ENCODE measurements around the gene SLC5A6.

SLC5A6 gene

DNA sequence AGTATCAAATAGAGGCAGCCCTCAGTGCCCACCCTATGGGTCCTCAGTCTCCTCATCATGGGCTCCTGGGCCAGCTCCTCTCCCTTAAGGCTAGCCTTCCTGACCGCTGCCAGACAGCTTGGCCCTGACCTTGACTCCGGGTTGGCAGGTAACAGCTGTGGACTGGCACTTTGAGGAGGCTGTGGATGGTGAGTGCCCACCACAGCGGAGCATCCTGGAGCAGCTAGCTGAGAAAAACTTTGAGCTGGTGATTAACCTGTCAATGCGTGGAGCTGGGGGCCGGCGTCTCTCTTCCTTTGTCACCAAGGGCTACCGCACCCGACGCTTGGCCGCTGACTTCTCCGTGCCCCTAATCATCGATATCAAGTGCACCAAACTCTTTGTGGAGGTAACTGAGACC lies 24.1 kb upstream of the SLC5A6 start:
- DNase-seq: no peak

- DNase-seq: no peak
These were observed 21.3 kb upstream of the SLC5A6 start for GRCh38 chr2:27233341-27233740.

DNA sequence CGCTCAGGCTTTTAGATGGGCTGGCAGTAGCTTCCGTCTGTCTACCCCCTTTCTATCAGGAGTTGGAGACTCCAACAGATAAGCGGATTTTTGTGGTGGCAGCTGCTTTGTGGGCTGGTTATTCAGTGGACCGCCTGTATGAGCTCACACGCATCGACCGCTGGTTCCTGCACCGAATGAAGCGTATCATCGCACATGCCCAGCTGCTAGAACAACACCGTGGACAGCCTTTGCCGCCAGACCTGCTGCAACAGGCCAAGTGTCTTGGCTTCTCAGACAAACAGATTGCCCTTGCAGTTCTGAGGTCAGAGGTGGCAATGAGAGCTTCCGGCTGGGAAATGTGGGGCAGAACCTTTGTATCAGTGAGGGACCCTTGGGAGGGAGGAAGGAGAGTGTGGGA lies 19.9 kb upstream of the SLC5A6 start:
- no peak for DNase-seq

- no peak for DNase-seq
These were observed 15.4 kb upstream of the SLC5A6 start for GRCh38 chr2:27227501-27227900.

DNA sequence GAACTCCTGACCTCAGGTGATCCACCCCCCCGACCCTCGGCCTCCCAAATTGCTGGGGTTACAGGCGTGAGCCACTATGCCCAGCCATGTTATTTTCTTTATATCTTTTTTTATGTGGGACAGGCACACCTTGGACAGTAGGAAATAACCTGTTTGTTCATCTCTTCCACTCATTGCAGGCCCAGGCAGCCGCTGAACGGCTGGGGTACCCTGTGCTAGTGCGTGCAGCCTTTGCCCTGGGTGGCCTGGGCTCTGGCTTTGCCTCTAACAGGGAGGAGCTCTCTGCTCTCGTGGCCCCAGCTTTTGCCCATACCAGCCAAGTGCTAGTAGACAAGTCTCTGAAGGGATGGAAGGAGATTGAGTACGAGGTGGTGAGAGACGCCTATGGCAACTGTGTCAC lies 13.5 kb upstream of the SLC5A6 start:
- DNase-seq: no peak

DNA sequence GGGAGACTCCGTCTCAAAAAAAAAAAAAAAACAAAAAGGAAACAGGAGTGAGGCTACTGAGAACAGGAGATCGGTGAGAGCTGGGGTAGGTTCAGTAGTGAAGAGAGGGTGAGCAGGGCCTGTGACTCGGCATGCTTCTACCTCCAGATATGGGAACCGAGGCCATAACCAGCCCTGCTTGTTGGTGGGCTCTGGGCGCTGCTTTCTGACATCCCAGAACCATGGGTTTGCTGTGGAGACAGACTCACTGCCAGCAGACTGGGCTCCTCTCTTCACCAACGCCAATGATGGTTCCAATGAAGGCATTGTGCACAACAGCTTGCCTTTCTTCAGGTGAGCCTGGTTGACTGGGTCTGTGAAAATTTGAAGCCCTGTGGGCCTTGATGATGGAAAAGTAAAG lies 11.3 kb upstream of the SLC5A6 start:
- DNase-seq: no peak

DNA sequence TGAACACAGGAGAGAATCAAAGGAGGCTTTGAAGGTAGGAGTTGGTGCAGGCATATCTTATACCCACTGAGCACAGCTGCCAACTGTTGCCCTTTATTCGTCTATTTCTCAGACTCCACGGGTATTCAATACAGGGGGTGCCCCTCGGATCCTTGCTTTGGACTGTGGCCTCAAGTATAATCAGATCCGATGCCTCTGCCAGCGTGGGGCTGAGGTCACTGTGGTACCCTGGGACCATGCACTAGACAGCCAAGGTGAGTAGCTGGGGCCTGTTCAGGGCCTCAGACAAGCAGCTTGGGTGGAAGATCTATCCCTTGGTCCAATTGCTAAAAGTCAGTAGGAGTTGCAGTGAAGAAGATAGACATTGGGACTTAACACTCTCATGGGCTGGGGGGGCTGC lies 10.3 kb upstream of the SLC5A6 start:
- DNase-seq: no peak

DNA sequence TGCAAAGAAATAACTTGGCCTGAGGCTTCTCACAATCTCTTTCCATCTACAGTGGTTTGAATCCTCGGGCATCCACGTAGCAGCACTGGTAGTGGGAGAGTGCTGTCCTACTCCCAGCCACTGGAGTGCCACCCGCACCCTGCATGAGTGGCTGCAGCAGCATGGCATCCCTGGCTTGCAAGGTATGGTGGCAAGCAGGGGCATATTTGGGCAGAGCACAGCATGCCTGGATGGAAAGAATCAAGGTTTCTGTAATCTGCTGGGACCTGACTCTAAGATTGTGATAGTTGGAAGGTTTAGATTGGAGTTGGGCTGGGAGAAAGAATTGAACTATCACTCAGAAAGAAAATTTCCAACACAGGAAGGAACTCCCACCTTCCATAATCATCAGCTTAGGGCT lies 9.1 kb upstream of the SLC5A6 start:
- DNase-seq: no peak

DNA sequence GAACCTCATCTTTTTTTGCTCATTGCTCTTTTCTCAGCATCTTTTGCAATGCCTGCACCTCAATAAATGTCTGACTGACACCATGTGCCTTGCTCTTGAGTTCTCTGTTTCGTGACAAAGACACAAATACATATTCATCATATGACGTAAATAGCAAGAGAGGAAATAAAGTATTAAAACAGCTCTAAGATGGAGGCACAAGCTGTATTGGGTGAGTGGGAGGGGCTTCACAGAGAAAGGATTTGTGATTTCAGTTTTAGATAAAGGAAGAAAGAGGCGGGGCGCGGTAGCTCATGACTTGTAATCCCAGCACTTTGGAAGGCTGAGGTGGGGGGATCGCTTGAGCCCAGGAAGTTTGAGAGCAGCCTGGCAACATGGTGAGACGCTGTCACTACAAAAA lies 8.0 kb upstream of the SLC5A6 start:
- no peak for DNase-seq

DNA sequence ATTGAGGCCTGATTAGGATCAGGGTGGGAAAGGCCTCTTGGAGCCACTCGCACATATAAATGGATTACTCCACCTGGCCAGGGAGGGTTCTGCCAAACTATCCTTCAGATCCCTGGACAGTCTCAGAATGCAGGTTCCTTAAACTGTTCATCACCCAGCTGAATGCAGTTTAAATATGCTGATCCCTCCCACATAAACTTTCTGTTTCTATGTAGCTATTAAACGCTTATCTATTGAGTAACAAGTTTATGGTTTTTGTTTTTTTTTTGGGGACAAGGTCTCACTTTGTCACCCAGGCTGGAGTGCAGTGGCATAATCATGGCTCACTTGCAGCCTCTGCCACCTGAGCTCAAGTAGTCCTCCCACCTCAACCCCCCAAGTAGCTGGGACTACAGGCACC lies 7.0 kb upstream of the SLC5A6 start:
- no peak for DNase-seq

DNA sequence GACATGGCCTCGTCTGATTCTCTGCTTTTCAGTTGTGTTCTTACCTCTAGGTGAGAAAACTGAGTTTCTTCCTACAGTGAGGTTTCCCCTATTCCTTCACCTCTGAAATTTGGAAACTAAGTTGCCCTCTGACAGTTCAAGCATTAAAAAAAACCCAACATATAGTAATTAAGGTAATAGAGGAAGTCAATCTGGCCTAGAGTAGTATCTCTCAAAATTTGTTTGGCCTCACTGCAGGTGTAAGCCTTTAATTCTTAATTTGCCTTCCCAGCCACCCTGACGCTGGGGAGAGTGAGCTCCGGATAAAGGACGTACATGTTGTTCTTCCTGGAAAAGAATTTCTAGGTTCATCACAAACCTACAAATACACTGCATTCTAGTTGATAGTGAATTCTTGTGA lies 6.5 kb upstream of the SLC5A6 start:
- no peak for DNase-seq

DNA sequence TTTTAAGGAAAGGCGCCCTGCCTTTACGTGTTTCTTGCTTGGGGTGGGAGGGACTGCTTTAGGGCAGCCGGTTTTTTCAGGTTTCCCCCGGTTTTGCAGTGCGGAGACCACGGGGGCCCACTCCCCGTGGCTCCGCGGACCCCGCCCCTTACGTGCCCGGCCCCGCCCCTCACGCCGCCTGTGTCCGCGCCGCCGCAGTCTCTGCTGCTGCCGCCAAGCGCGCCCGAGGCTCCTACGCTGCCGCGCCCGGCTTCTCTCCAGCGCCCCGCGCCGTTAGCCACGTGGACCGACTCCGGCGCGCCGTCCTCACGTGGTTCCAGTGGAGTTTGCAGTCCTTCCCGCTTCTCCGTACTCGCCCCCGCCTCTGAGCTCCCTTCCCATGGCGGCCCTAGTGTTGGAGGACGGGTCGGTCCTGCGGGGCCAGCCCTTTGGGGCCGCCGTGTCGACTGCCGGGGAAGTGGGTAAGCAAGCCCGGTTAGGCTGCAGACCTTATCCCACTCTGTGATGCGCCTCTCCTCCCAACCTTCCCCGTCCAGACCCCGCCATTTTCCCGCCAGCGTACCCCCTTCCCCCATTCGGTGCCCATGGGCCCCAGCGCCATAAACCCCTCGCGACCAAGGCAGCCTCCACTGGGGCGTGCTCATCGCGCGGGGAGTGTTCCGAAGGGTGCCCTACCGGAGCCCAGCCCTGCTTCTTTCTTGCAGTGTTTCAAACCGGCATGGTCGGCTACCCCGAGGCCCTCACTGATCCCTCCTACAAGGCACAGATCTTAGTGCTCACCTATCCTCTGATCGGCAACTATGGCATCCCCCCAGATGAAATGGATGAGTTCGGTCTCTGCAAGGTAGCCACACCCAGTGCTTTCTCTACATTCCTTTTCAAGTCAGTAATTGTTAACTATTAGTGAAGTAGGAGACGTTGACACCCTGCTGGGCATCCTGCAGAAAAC lies 5.4 kb upstream of the SLC5A6 start, which contains the start of gene CAD:
Gene CAD (plus strand): TSS at position 197 of the 949 bp plus-strand sequence. CDS start 183 bp downstream, at position 380.
- DNase-seq: peak; percentile 75

GRCh38 chr2:27216416-27217137 lies 4.5 kb upstream of the SLC5A6 start:
- DNase-seq: no peak

DNA sequence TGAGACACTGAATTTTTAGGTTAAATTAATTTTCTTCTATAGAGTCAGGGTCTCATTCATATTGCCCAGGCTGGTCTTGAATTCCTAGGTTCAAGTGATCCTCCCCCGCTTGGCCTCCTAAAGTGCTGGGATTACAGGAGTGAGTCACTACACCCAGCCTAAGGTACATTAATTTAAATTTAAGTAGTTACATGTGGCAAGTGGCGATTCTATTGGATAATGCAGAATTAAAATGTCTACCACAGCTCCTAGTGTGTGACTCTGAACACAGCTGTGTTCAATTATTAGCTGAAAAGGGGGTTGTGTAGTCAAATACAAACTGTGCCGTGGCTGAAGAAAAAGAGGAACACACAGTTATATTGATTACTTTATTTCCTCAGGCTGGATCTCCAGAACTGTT lies 2.9 kb upstream of the SLC5A6 start:
- DNase-seq: no peak

GRCh38 chr2:27212626-27213471 lies 781 bp upstream of the SLC5A6 start:
- peak; percentile 32 for DNase-seq

DNA sequence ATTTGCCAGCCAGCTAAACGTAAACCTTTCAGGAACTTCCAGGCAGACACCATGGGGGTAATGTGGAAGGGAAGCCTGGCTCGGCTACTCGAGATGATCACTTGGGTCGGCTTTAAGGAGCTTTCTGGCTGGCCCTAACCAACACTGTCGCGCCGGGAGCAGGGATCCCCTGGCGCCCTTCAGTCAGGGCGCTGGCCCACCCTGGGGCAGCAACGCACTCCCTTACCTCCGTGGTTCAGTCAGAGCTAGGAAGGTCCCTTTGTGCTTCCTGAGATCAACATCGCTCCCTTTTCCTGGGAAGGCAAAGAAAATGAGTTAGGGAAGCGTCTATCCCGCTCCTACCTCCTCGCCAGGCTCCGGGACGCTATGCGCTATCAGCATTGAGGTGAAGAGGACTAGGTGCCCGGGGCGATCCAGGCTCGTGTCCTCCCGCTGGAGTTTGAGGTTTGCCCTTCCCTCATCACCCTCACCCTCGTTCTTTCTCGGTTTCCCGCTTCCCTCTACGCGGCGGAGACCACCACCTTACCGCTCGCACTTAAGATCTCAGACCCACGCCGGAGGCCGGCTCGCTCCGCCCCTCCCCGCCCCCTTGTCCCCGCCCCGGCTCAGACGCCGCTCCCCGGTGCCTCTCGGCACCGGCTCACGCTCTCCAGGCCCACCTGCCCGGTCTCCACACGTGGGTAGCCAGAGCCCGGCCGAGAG lies 676 bp downstream of the SLC5A6 start:
- DNase-seq: peak; percentile 72

GRCh38 chr2:27209621-27210401 lies 2.3 kb downstream of the SLC5A6 start:
- no peak for DNase-seq

- DNase-seq: no peak
These were observed 3.5 kb downstream of the SLC5A6 start for GRCh38 chr2:27208486-27209050.

DNA sequence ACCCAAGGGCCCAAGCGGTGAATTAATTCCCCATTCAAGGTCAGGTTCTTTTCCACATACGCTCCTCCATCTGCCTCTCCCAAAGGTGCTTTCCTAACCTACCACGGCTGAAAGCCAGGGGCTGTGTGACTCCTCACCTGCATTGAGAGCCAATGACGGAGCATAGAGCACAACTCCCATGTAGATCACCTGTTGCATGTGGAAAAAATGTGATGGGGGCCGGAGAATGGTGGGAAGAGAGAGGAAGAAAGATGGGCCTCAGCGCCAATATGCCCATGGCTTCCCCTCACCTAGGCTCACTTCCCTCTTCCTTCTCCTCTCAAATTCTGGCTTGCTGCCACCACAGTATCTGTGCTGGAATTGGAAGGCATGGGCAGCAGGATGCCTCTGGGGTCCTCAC lies 5.7 kb downstream of the SLC5A6 start:
- no peak for DNase-seq

DNA sequence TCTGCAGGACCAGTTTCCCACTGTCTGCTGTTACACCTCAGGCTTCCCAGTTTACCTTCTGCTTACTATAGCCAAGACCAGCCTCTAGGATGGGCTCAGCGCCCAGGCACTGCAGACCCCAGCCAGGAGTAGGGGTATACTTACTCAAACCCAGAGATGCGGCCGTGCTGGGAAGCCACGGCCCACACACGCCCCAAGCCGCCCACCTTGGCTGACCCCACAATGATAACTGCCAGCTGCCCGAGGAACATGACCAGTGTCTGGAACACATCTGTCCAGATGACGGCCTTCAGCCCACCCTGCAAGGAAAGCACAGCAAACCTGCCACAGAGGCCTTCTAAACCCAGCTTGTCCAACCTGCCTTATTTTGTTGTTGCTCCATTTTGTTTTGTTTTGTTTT lies 6.9 kb downstream of the SLC5A6 start:
- DNase-seq: no peak

- no peak for DNase-seq
These were observed 7.5 kb downstream of the SLC5A6 start for GRCh38 chr2:27204566-27204965.
